ENCODE results near the gene CLC. TPM values are rescaled to one million over a fixed set of nuclear protein-coding genes. Genes with fewer than 3 reads are reported as not detected.

CLC gene
- total and polyA plus RNA-seq, 2 of the 8 experiments (the other 6 are each of a cell fraction or from before 2014, with no cell fraction given) = 6.4 to 12.4 TPM

GRCh38 chr19:39710333-39710890, 27.4 kb downstream of the CLC start:
- WGBS, 2 experiments (ENCODE audit: extremely low coverage in 1 of 2, insufficient coverage in 1 of 2, insufficient read length in 1 of 2, insufficient replicate concordance in 2 of 2, low coverage in 1 of 2, low lambda C conversion rate in 2 of 2, missing lambda C conversion rate in 1 of 2) = 92% methylated on average over 4 of the region's 4 CpGs; no CpG with 5 or more reads in 1 of the 2 experiments
- H3K9me3 ChIP-seq (ENCODE audit: insufficient read depth in 2 of 2, low read depth in 1 of 2, low read length in 1 of 2) = no peaks in the 10 kb centered on the region
- POLR2A ChIA-PET (ENCODE audit: partially characterized antibody) = no interaction called here
- no peak for FAIRE-seq
- H3K23me2 ChIP-seq (ENCODE audit: low read depth, low read length) = no peaks in the 10 kb centered on the region
- no peak overlapping the region for H3K23ac ChIP-seq (ENCODE audit: insufficient read length)
- no peak overlapping the region for H3K4me3 ChIP-seq (ENCODE audit: extremely low read depth in 1 of 4, insufficient read depth in 2 of 4, low read depth in 3 of 4, low read length in 4 of 4)
- H3K14ac ChIP-seq (ENCODE audit: insufficient read length) = no peak overlapping the region
- H2AFZ ChIP-seq (ENCODE audit: low read length) = no peak overlapping the region
- H4K5ac ChIP-seq (ENCODE audit: insufficient read length, low read depth, low read length) = no peak overlapping the region
- H4K91ac ChIP-seq (replicated peaks; ENCODE audit: insufficient read length, low read length) = no peak overlapping the region
- no peak overlapping the region for H3K4ac ChIP-seq (replicated peaks; ENCODE audit: insufficient read length, low read depth, low read length)
- no peak overlapping the region for H3K9ac ChIP-seq (replicated peaks in 1 of 4; ENCODE audit: extremely low read depth in 1 of 4, low read depth in 3 of 4, low read length in 3 of 4)
- no peak for TF ChIP-seq RXRA (IDR thresholded peaks at IDR 0.05; ENCODE audit: insufficient read depth, low read depth, low read length)
- TF ChIP-seq CBX8 (IDR thresholded peaks at IDR 0.05; ENCODE audit: borderline replicate concordance, low read depth, low read length) = no peak
- no peak for TF ChIP-seq CTCF (IDR thresholded peaks at IDR 0.05; ENCODE audit: control extremely low read depth in 1 of 3, insufficient read depth in 1 of 3, low read depth in 1 of 3, low read length in 3 of 3)
- no peak overlapping the region for H2BK20ac ChIP-seq (ENCODE audit: low read length)
- no peak overlapping the region for H2BK12ac ChIP-seq (ENCODE audit: low read depth, low read length)
- no peak overlapping the region for H2BK120ac ChIP-seq (replicated peaks; ENCODE audit: low read depth, low read length)
- H2BK5ac ChIP-seq (ENCODE audit: low read depth, low read length) = no peak overlapping the region
- no peaks in the 10 kb centered on the region for H3K36me3 ChIP-seq (ENCODE audit: control insufficient read depth in 2 of 4, insufficient read depth in 4 of 4, low read length in 3 of 4)
- no peaks in the 10 kb centered on the region for H4K20me1 ChIP-seq (replicated peaks in 1 of 2; ENCODE audit: control insufficient read depth in 1 of 2, insufficient read depth in 2 of 2, low read length in 2 of 2)
- no peak overlapping the region for H3K18ac ChIP-seq (ENCODE audit: extremely low read depth, low read length)
- CTCF ChIA-PET (ENCODE audit: partially characterized antibody) = no interaction called here
- no peak overlapping the region for H2AK5ac ChIP-seq (ENCODE audit: low read depth, low read length)
- H3K27ac ChIP-seq (ENCODE audit: low read depth, low read length) = no peak overlapping the region
- H3K79me1 ChIP-seq (ENCODE audit: low read depth, low read length) = no peaks in the 10 kb centered on the region
- no peak overlapping the region for H3K4me2 ChIP-seq (ENCODE audit: insufficient read depth in 1 of 2, low read depth in 2 of 2, low read length in 2 of 2)
- no peaks in the 10 kb centered on the region for H3K79me2 ChIP-seq (ENCODE audit: control insufficient read depth in 1 of 2, insufficient read depth in 2 of 2, low read length in 2 of 2)
- no peak for DNase-seq (ENCODE audit: low read depth in 1 of 2, low spot score in 2 of 2)
- no peak overlapping the region for H4K8ac ChIP-seq (ENCODE audit: extremely low read depth, insufficient read depth, low read length)
- no peak overlapping the region for H3K56ac ChIP-seq (replicated peaks; ENCODE audit: insufficient read length, low read depth, low read length)
- no peaks in the 10 kb centered on the region for H3K4me1 ChIP-seq (replicated peaks in 1 of 4; ENCODE audit: control insufficient read depth in 3 of 4, insufficient read depth in 4 of 4, low read length in 3 of 4)
- H2BK15ac ChIP-seq (ENCODE audit: low read length) = no peak overlapping the region
- H3K27me3 ChIP-seq (replicated peaks in 1 of 4; ENCODE audit: control insufficient read depth in 3 of 4, extremely low read depth in 1 of 4, insufficient read depth in 3 of 4, low read length in 3 of 4) = no peaks in the 10 kb centered on the region
